ENCODE results near the gene PABPC1L.

Gene PABPC1L

DNA sequence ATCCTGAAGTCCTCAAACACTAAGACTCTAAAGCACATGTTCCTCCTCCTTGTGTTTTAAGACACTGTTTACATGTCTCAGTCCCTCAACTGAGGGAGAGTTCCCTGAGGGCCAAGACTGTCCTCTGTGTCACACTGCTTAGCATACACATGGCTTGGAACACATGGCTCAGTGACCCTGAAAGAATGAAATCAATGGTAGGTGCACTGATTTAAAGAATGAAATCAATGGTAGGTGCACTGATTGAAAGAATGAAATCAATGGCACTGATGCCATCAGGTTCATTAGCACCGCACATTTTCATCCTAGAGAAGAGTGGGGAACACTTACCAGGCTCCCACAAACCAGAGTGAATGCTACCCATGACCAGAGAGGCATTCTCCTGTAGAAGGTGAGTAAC lies 40.5 kb downstream of the PABPC1L start:
- TF ChIP-seq TAF1 (IDR thresholded peaks at IDR 0.05; ENCODE audit: low read depth, low read length) (no peak), PAX5 (IDR thresholded peaks at IDR 0.05; ENCODE audit: insufficient read depth, low read length, severe bottlenecking) (no peak), POU2F2 (IDR thresholded peaks at IDR 0.05; ENCODE audit: low read depth, low read length) (no peak), SPI1 (IDR thresholded peaks at IDR 0.05; ENCODE audit: low read depth, low read length) (no peak), POLR2AphosphoS5 (IDR thresholded peaks at IDR 0.05; ENCODE audit: low read depth, low read length) (no peak), POLR2A (IDR thresholded peaks at IDR 0.05; ENCODE audit: low read depth, low read length) (no peak)
- FAIRE-seq (no peak), DNase-seq (ENCODE audit: insufficient read length, low spot score) (no peak)

DNA sequence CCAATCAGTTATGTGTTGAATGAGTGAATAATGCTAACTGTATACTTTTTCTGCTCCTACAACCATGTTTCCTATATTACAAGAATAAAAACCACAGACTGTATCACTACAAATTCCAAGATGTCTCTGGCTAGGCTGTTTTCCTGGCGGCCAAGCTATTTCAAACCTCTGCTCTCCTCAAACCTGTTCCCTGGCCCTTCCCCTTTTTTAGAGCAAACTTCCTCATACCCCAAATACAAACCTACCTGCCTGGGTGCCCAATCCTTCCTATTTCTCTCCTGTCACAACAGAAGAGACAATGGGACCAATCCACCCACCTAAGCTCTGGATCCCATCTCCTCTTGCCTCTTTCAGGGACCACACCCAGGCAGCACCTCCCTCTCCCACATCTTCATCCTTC lies 42.9 kb downstream of the PABPC1L start:
- no peak for TF ChIP-seq PAX5 (IDR thresholded peaks at IDR 0.05; ENCODE audit: insufficient read depth, low read length, severe bottlenecking)
- no peak for TF ChIP-seq POLR2A (IDR thresholded peaks at IDR 0.05; ENCODE audit: low read depth, low read length)
- TF ChIP-seq POLR2AphosphoS5 (IDR thresholded peaks at IDR 0.05; ENCODE audit: low read depth, low read length) = no peak
- no peak for TF ChIP-seq SPI1 (IDR thresholded peaks at IDR 0.05; ENCODE audit: low read depth, low read length)
- no peak for TF ChIP-seq TAF1 (IDR thresholded peaks at IDR 0.05; ENCODE audit: low read depth, low read length)
- no peak for TF ChIP-seq POU2F2 (IDR thresholded peaks at IDR 0.05; ENCODE audit: low read depth, low read length)
- DNase-seq (ENCODE audit: insufficient read length, low spot score) (no peak), FAIRE-seq (no peak)

- DNase-seq (ENCODE audit: insufficient read length, low spot score) (no peak), FAIRE-seq (no peak)
- TF ChIP-seq TAF1 (IDR thresholded peaks at IDR 0.05; ENCODE audit: low read depth, low read length) = no peak
- no peak for TF ChIP-seq SPI1 (IDR thresholded peaks at IDR 0.05; ENCODE audit: low read depth, low read length)
- no peak for TF ChIP-seq POLR2A (IDR thresholded peaks at IDR 0.05; ENCODE audit: low read depth, low read length)
- no peak for TF ChIP-seq POLR2AphosphoS5 (IDR thresholded peaks at IDR 0.05; ENCODE audit: low read depth, low read length)
- no peak for TF ChIP-seq POU2F2 (IDR thresholded peaks at IDR 0.05; ENCODE audit: low read depth, low read length)
- no peak for TF ChIP-seq PAX5 (IDR thresholded peaks at IDR 0.05; ENCODE audit: insufficient read depth, low read length, severe bottlenecking)
Observed at GRCh38 chr20:44954211-44954610, 44.4 kb downstream of the PABPC1L start.

- no peak for TF ChIP-seq PAX5 (IDR thresholded peaks at IDR 0.05; ENCODE audit: insufficient read depth, low read length, severe bottlenecking)
- peak; percentile 88 for TF ChIP-seq SPI1 (IDR thresholded peaks at IDR 0.05; ENCODE audit: low read depth, low read length)
- FAIRE-seq (no peak), DNase-seq (ENCODE audit: insufficient read length, low spot score) (no peak)
Observed at GRCh38 chr20:44955270-44955669, 45.4 kb downstream of the PABPC1L start.

DNA sequence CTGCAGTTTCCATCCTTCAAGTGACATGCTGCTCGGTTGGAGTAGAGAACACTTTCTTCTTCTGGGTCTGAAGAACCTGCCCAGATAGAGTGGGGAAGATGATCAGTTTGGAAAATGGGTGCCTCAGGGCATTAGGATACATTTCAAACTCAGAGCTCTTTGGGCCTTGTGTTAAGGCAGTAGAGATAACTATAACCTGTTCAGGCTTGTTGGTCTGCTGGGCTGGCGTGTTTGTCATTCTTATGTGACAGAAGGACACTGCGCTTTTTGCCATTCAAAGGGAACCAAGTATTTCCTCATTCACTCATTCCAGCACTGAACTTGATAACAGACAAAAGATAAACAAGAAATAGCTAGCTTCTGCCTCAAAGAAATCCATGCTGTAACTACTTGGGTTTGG lies 46.5 kb downstream of the PABPC1L start:
- no peak for FAIRE-seq
- DNase-seq (ENCODE audit: insufficient read length, low spot score) = no peak
- TF ChIP-seq TAF1 (IDR thresholded peaks at IDR 0.05; ENCODE audit: low read depth, low read length) = no peak
- no peak for TF ChIP-seq PAX5 (IDR thresholded peaks at IDR 0.05; ENCODE audit: insufficient read depth, low read length, severe bottlenecking)
- no peak for TF ChIP-seq POLR2A (IDR thresholded peaks at IDR 0.05; ENCODE audit: low read depth, low read length)

DNA sequence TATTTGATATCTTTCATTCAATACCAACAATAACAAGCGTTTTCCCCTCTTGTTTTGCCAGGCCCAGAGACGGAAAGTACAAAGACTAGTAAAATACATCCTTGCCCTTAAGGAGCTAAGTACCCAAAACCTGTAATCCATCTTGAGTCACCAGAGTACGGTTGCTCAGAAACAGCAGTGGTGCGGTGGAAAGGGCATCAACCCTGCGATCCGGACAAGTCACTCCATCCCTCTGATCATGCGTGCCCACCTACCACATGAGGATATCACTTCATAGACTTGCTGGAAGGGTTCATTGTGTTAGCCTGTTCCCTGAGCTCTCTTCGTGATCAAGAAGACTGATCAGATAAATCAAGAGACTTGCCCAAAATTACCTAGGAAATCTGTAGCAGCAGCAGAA lies 48.4 kb downstream of the PABPC1L start:
- DNase-seq (ENCODE audit: insufficient read length, low spot score) (no peak), FAIRE-seq (no peak)
- TF ChIP-seq POLR2AphosphoS5 (IDR thresholded peaks at IDR 0.05; ENCODE audit: low read depth, low read length) = no peak
- no peak for TF ChIP-seq POLR2A (IDR thresholded peaks at IDR 0.05; ENCODE audit: low read depth, low read length)
- no peak for TF ChIP-seq PAX5 (IDR thresholded peaks at IDR 0.05; ENCODE audit: insufficient read depth, low read length, severe bottlenecking)
- TF ChIP-seq TAF1 (IDR thresholded peaks at IDR 0.05; ENCODE audit: low read depth, low read length) = no peak
- no peak for TF ChIP-seq SPI1 (IDR thresholded peaks at IDR 0.05; ENCODE audit: low read depth, low read length)
- no peak for TF ChIP-seq POU2F2 (IDR thresholded peaks at IDR 0.05; ENCODE audit: low read depth, low read length)

- DNase-seq (ENCODE audit: insufficient read length, low spot score) (no peak), FAIRE-seq (no peak)
- TF ChIP-seq TAF1 (IDR thresholded peaks at IDR 0.05; ENCODE audit: low read depth, low read length) = no peak
- no peak for TF ChIP-seq PAX5 (IDR thresholded peaks at IDR 0.05; ENCODE audit: insufficient read depth, low read length, severe bottlenecking)
- TF ChIP-seq POU2F2 (IDR thresholded peaks at IDR 0.05; ENCODE audit: low read depth, low read length) = no peak
- TF ChIP-seq POLR2AphosphoS5 (IDR thresholded peaks at IDR 0.05; ENCODE audit: low read depth, low read length) = no peak
- TF ChIP-seq POLR2A (IDR thresholded peaks at IDR 0.05; ENCODE audit: low read depth, low read length) = no peak
- no peak for TF ChIP-seq SPI1 (IDR thresholded peaks at IDR 0.05; ENCODE audit: low read depth, low read length)
Observed at GRCh38 chr20:44959082-44959637, 49.3 kb downstream of the PABPC1L start.

GRCh38 chr20:44959638-44960102 lies 49.8 kb downstream of the PABPC1L start:
- FAIRE-seq = peak; percentile 5
- TF ChIP-seq POU2F2 (IDR thresholded peaks at IDR 0.05; ENCODE audit: low read depth, low read length) = no peak
- TF ChIP-seq TAF1 (IDR thresholded peaks at IDR 0.05; ENCODE audit: low read depth, low read length) = no peak
- no peak for TF ChIP-seq PAX5 (IDR thresholded peaks at IDR 0.05; ENCODE audit: insufficient read depth, low read length, severe bottlenecking)
- no peak; the same call in 1 of the 2 replicates for TF ChIP-seq POLR2A (IDR thresholded peaks at IDR 0.05; ENCODE audit: low read depth, low read length)
- TF ChIP-seq SPI1 (IDR thresholded peaks at IDR 0.05; ENCODE audit: low read depth, low read length) = no peak

GRCh38 chr20:44960103-44960852 lies 50.4 kb downstream of the PABPC1L start, which contains the start of gene TOMM34:
Gene TOMM34, minus strand, starts transcription at chr20:44960397. Its CDS starts 64 bp downstream, at chr20:44960333.
- peak; percentile 85 for FAIRE-seq
- TF ChIP-seq POU2F2 (IDR thresholded peaks at IDR 0.05; ENCODE audit: low read depth, low read length) (no peak), POLR2AphosphoS5 (IDR thresholded peaks at IDR 0.05; ENCODE audit: low read depth, low read length) (peak; percentile 71; the same call in 1 of the 2 replicates), TAF1 (IDR thresholded peaks at IDR 0.05; ENCODE audit: low read depth, low read length) (peak; percentile 39; the same call in 1 of the 2 replicates), PAX5 (IDR thresholded peaks at IDR 0.05; ENCODE audit: insufficient read depth, low read length, severe bottlenecking) (no peak), POLR2A (IDR thresholded peaks at IDR 0.05; ENCODE audit: low read depth, low read length) (peak; percentile 76), SPI1 (IDR thresholded peaks at IDR 0.05; ENCODE audit: low read depth, low read length) (no peak)
- DNase-seq (ENCODE audit: insufficient read length, low spot score) = peak; percentile 94

More at GRCh38 chr20:44959638-44960102, 49.8 kb downstream of the PABPC1L start:
- no peak for DNase-seq (ENCODE audit: insufficient read length, low spot score)
